WTC11 (cell line): ENCODE measurements around the gene ARHGEF12.

Experiments used
- E2F1 ChIP-seq: sonication (generic); formaldehyde crosslinking; IDR thresholded peaks from 2 replicates; pipeline ENCODE4 v1.8.0; 2022; ENCODE audit warnings: mild to moderate bottlenecking, missing genetic modification reagents
- JUN ChIP-seq: sonication (generic); formaldehyde crosslinking; IDR thresholded peaks from 2 replicates; pipeline ENCODE4 v1.8.0; 2023; ENCODE audit warnings: mild to moderate bottlenecking, missing genetic modification reagents
- KAT7 ChIP-seq: sonication (generic); formaldehyde crosslinking; IDR thresholded peaks from 2 replicates; pipeline ENCODE4 v1.8.1; 2023; ENCODE audit warnings: missing genetic modification reagents, mild to moderate bottlenecking, borderline replicate concordance
- TCF7 ChIP-seq: sonication (generic); formaldehyde crosslinking; IDR thresholded peaks from 2 replicates; pipeline ENCODE4 v1.8.0; 2022; ENCODE audit warnings: mild to moderate bottlenecking, low read depth, missing genetic modification reagents, moderate library complexity
- ZNF138 ChIP-seq: sonication (generic); formaldehyde crosslinking; conservative IDR thresholded peaks from 2 replicates; pipeline ENCODE4 v1.8.1; 2022; ENCODE audit warnings: mild to moderate bottlenecking, moderate library complexity, missing genetic modification reagents
- TF ChIP-seq, protein P1 (sequence below): fragments of 200-600 bp; IDR thresholded peaks from 2 replicates; pipeline ENCODE4 v1.8.0; 2022; ENCODE audit warnings: antibody characterized with exemption
- TF ChIP-seq, protein P2 (sequence below): sonication (generic); formaldehyde crosslinking; IDR thresholded peaks from 2 replicates; pipeline ENCODE4 v1.8.1; 2023; ENCODE audit warnings: mild to moderate bottlenecking, missing genetic modification reagents, moderate library complexity

DNA sequence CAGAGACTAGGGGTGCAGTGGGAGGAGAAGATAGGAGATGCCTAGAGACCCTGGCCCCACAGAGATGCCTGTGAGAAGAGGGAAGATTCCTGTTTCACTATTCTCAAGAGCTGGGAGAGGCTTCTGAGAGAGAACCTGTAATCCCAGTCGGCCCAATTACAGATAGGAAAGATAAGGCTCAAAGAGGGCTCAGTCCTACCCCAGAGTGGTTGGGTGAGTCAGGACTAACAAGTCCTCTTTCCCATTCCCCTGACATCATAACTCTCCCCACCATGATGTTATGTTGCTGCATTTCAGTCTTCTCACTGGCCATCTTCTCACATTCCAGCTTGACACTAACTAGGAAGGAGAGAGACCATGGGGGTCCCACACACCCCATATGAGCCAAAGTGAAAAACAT is 17.9 kb downstream of the ARHGEF12 start:
- no peak for TF ChIP-seq KAT7 (CRISPR knock-in tag)
- TF ChIP-seq, protein P1, sequence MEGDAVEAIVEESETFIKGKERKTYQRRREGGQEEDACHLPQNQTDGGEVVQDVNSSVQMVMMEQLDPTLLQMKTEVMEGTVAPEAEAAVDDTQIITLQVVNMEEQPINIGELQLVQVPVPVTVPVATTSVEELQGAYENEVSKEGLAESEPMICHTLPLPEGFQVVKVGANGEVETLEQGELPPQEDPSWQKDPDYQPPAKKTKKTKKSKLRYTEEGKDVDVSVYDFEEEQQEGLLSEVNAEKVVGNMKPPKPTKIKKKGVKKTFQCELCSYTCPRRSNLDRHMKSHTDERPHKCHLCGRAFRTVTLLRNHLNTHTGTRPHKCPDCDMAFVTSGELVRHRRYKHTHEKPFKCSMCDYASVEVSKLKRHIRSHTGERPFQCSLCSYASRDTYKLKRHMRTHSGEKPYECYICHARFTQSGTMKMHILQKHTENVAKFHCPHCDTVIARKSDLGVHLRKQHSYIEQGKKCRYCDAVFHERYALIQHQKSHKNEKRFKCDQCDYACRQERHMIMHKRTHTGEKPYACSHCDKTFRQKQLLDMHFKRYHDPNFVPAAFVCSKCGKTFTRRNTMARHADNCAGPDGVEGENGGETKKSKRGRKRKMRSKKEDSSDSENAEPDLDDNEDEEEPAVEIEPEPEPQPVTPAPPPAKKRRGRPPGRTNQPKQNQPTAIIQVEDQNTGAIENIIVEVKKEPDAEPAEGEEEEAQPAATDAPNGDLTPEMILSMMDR = no peak
- TF ChIP-seq, protein P2, sequence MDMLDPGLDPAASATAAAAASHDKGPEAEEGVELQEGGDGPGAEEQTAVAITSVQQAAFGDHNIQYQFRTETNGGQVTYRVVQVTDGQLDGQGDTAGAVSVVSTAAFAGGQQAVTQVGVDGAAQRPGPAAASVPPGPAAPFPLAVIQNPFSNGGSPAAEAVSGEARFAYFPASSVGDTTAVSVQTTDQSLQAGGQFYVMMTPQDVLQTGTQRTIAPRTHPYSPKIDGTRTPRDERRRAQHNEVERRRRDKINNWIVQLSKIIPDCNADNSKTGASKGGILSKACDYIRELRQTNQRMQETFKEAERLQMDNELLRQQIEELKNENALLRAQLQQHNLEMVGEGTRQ (CRISPR knock-in tag) = no peak
- TF ChIP-seq ZNF138 (CRISPR knock-in tag) = no peak
- no peak for TF ChIP-seq TCF7 (CRISPR knock-in tag)
- TF ChIP-seq JUN (CRISPR knock-in tag) = no peak
- no peak for TF ChIP-seq E2F1 (CRISPR knock-in tag)
